Measurements from ENCODE around the gene MTNR1A.

MTNR1A gene

DNA sequence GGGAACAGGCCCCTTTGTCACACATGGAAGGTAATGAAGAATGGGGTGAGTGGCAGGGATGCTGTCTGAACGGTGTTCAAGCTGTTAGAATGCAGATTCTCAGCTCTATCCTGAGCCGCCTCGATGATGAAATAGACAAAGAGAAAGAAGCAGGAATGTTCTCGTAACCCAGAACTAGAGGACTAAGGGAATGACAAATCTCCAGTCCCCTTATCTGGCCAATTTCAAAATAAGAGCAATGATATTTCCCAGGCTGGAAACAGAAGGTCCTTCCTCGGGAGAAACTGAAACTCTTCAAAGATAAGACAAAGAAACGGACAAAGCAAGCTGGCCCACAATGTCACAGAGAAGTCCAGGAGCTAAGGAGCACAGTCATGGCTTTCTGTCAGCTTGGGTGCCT lies 29.5 kb upstream of the MTNR1A start:
- Mint-ChIP-seq H3K36me3 (ENCODE audit: low read depth) (no peaks in the 10 kb centered on the region), H3K9me3 (peaks cover 5% of the 10 kb centered on the region), H3K4me3 (no peak overlapping the region), H3K27ac (no peak overlapping the region), H3K27me3 (peaks cover 4% of the 10 kb centered on the region), H3K4me1 (ENCODE audit: low read depth) (no peaks in the 10 kb centered on the region)
- DNase-seq = no peak

DNA sequence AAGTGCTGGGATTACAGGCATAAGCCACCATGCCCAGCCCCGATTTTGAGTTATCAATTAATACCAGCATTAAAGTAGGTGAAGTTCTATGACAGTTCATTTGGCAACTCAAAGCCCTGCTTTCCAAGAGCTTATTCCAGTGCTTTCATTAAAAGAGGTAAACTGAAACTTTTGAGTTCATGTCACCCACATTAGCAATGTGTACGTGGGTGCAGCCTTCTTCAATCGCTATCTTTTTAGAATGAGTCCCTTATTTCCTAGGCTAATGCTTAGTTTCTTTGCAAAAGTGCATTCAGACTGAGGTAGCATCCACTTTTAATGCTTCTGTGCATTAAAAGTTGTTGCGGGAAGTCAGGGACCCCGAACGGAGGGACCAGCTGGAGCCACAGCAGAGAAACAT lies 26.1 kb upstream of the MTNR1A start:
- H3K36me3 Mint-ChIP-seq (ENCODE audit: low read depth) = no peaks in the 10 kb centered on the region
- H3K27me3 Mint-ChIP-seq = peaks cover 2% of the 10 kb centered on the region
- H3K27ac Mint-ChIP-seq = no peak overlapping the region
- peaks cover 5% of the 10 kb centered on the region for H3K9me3 Mint-ChIP-seq
- no peak for DNase-seq
- H3K4me1 Mint-ChIP-seq (ENCODE audit: low read depth) = no peaks in the 10 kb centered on the region
- H3K4me3 Mint-ChIP-seq = no peak overlapping the region

DNA sequence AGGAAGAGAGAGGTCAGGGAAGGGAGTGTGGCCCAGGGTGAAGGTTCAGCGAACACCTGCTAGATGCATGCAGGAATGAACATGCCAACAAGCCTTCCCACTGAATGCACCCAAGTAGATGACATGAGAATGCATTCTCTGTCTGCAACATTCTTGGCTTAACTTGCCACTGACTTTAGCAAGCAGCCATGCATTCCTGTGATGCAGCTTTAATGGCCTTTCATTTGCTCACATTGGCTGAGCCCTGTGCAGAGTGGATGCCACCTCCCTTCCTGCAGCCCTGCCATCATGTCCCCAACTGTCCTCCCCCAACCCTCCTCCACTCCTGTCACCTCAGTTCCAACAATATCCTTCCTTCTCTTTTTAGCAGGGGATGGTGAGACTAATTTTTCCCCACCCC lies 25.3 kb upstream of the MTNR1A start:
- no peaks in the 10 kb centered on the region for H3K36me3 Mint-ChIP-seq (ENCODE audit: low read depth)
- H3K27me3 Mint-ChIP-seq = no peaks in the 10 kb centered on the region
- no peak overlapping the region for H3K4me3 Mint-ChIP-seq
- H3K4me1 Mint-ChIP-seq (ENCODE audit: low read depth) = no peaks in the 10 kb centered on the region
- no peak for DNase-seq
- no peak overlapping the region for H3K27ac Mint-ChIP-seq
- peaks cover 5% of the 10 kb centered on the region for H3K9me3 Mint-ChIP-seq

DNA sequence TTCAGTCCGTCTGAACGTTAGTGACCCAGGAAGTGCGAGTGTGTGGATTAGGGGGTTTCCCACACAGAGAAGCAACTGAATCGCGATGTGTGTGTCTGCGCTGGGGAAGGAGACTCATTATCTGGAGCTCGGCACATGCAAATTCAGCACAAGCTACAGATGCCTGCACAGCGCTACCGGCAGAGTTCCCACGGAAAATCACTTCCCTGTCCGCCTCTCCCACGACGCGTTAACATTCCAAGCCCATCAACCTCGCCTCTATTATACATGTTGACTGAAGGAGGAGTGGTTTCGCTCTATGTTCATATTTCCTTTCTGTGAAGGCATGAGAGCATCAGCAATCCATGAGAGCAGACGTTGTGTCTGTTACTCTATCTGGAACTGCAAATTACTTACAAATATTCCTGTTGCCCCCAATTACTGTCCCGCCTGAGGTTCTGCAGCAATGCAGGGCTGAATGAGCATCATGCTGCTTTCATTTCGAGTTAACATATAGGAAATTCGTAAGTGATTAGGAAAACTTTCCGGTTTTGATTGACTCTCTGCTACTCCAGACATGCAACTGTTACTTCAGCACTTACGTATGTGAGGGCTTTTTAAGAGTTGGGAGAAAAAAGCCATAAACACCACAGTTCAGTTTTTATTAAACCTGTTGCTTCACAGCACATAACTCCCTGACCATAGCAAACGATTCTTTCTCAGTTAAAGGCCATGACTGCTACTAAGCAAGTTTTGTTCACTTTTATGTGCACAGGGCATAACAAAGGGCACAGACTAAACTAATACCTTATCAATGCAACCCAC lies 15.0 kb upstream of the MTNR1A start:
- no peak for DNase-seq
- no peaks in the 10 kb centered on the region for H3K9me3 Mint-ChIP-seq
- no peak overlapping the region for H3K27ac Mint-ChIP-seq
- H3K27me3 Mint-ChIP-seq = peaks cover 2% of the 10 kb centered on the region
- no peak overlapping the region for H3K4me3 Mint-ChIP-seq
- no peaks in the 10 kb centered on the region for H3K36me3 Mint-ChIP-seq (ENCODE audit: low read depth)
- H3K4me1 Mint-ChIP-seq (ENCODE audit: low read depth) = no peaks in the 10 kb centered on the region

DNA sequence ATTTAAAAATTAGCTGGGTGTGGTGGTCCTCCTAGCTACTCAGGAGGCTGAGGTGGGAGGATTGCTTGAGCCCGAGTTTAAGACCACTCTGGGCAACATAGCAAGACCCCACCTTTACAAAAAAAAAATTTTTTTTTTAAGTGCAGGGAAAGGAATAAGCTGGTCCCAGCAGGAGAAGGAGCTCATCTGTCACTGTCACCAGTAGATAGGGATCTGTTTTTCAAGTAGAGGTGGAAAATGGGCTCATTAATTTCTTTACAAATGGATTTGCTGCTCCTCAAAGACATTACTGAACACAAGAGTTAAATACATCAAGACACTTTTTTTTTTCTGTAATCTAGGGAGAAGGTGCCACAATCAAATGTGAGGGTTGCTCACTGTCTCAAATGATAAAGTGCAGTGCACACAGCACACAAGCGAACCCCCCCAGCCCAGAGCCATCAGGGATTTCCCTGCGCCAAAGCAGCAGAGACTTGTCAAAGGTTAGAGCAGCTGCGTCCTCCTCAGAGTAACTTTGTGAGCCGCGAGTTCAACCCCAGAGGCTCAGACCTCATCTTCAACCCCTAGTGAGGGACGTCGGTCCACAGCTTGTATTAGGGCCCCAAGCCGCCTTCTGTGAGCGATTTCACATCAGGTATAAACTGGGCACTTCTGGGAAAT lies 14.3 kb upstream of the MTNR1A start:
- H3K4me3 Mint-ChIP-seq = no peak overlapping the region

DNA sequence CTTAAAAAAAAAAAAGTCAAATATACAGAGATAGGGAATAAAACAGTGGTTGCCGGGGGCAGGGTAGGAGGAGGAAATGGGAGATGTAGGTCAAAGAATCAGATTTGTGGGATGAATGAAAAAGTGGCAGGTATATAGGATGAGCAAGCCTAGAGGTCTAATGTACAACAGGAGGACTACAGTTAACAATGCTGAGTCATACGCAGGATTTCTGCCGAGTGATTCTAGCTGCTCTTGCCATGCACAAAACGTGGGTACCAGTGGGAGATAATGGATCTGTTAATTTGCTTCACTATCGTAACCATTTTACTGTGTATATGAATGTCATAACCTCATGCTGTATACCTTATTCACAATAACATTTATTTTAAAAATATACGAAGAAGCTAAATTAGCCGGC lies 10.7 kb upstream of the MTNR1A start:
- no peak overlapping the region for H3K4me3 Mint-ChIP-seq
- peaks cover 2% of the 10 kb centered on the region for H3K27me3 Mint-ChIP-seq
- H3K27ac Mint-ChIP-seq = no peak overlapping the region
- DNase-seq = no peak
- no peaks in the 10 kb centered on the region for H3K9me3 Mint-ChIP-seq
- H3K36me3 Mint-ChIP-seq (ENCODE audit: low read depth) = no peaks in the 10 kb centered on the region
- no peaks in the 10 kb centered on the region for H3K4me1 Mint-ChIP-seq (ENCODE audit: low read depth)

More for the DNA sequence above, 14.3 kb upstream of the MTNR1A start:
- H3K4me1 Mint-ChIP-seq (ENCODE audit: low read depth) = no peaks in the 10 kb centered on the region
- DNase-seq = no peak
- no peaks in the 10 kb centered on the region for H3K36me3 Mint-ChIP-seq (ENCODE audit: low read depth)
- no peaks in the 10 kb centered on the region for H3K9me3 Mint-ChIP-seq
- no peak overlapping the region for H3K27ac Mint-ChIP-seq
- H3K27me3 Mint-ChIP-seq = peaks cover 2% of the 10 kb centered on the region

DNA sequence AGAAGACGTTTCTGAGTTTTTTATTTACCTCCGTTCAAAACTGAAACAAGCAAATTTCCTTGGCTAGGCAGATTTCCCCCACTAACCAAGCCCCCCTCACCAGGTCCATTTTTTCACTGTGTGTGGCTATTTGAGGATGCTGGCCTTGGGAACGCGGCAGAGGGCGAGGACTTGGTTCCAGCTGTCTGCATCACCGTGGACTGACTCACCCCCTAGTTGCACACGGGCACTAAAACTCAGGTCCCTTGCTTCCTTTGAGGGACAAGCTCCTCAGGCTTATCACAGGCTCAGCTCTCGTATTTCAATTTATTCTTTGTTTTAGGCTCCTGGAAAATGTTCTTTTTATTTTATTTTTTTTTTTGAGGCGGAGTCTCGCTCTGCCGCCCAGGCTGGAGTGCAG lies 8.4 kb upstream of the MTNR1A start:
- Mint-ChIP-seq H3K9me3 (peaks cover 2% of the 10 kb centered on the region), H3K27ac (no peak overlapping the region), H3K4me1 (ENCODE audit: low read depth) (no peaks in the 10 kb centered on the region), H3K36me3 (ENCODE audit: low read depth) (no peaks in the 10 kb centered on the region), H3K4me3 (no peak overlapping the region), H3K27me3 (no peaks in the 10 kb centered on the region)
- no peak for DNase-seq

DNA sequence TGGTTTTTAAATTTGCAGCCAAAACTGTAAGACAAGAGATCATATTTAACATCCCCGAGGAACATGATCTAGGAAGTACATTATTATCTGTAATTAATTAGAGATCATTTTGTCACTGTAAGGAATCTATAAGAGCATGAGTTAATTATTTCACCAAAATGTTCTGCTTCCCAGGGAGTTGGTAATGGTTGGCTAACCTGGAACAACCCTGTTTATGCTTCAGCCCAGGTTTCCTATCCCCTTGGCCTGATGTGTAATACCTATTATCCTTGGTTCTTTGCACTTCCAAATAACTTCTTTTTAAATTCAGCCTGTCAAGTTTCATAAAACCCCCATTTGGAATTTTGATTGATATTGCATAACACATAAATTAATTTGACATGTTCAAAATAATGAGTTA lies 6.4 kb upstream of the MTNR1A start:
- Mint-ChIP-seq H3K27me3 (peaks cover 2% of the 10 kb centered on the region), H3K9me3 (peaks cover 2% of the 10 kb centered on the region), H3K4me3 (no peak overlapping the region), H3K4me1 (ENCODE audit: low read depth) (no peaks in the 10 kb centered on the region), H3K27ac (no peak overlapping the region), H3K36me3 (ENCODE audit: low read depth) (no peaks in the 10 kb centered on the region)
- DNase-seq = no peak

DNA sequence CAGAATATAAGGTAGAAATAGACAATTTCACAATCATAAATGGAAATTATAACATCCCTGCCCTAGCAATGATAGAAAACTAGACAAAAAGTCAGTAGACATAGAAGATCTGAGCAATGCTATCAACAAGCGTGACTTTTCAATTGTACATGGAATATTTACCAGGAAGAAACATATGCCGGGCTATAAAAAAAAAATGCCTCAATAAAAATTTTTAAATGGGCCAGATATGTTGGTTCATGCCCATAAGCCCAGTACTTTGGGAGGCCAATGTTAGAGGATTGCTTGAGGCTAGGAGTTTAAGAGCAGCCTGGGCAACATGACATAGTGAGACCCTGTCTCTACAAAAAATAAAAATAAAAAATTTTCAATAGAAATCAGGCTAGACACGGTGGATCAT lies 5.3 kb upstream of the MTNR1A start:
- Mint-ChIP-seq H3K27me3 (peaks cover 7% of the 10 kb centered on the region), H3K27ac (no peak overlapping the region), H3K9me3 (peaks cover 2% of the 10 kb centered on the region), H3K36me3 (ENCODE audit: low read depth) (no peaks in the 10 kb centered on the region), H3K4me1 (ENCODE audit: low read depth) (no peaks in the 10 kb centered on the region), H3K4me3 (no peak overlapping the region)
- DNase-seq = no peak

DNA sequence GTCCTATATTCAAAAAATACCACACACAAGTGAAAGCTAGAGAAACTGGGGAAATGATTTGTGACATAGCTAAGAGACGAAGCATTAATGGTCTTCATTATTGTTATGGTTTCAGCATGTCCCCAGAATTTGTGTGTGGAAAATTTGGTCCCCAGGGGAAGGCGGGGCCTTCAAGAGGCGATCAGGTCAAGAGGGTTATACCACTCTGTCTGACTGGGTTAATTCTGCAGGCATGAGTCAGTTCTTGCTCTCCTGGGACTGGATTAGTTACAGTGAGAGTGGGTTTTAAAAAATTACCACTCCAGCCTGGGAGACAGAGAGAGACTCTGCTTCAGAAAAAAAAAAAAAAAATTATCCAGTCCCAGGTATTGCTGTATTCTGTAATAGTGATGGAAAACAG lies 2.1 kb upstream of the MTNR1A start:
- Mint-ChIP-seq H3K4me1 (ENCODE audit: low read depth) (no peaks in the 10 kb centered on the region), H3K9me3 (peaks cover 4% of the 10 kb centered on the region), H3K4me3 (no peak overlapping the region), H3K27me3 (peaks cover 30% of the 10 kb centered on the region), H3K36me3 (ENCODE audit: low read depth) (no peaks in the 10 kb centered on the region), H3K27ac (no peak overlapping the region)
- no peak for DNase-seq

DNA sequence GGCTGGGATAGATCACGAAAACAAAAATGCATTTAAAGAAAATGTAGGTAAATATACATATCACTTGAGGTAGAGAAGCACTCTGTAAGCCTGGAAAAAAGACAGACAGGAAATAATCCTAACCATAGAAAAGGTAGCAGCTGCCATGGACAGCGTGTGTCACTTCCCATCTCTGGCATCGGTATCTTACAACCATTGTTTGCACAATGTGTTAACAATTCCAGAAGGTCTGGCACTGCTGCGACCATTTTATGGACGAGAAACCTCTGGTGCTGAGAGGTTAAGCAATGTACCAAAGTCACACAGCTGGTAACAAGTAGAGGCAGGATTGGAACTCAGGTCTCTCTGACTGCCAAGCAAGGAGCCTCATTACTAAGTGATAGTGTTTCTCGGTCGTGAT lies 1.7 kb upstream of the MTNR1A start:
- H3K4me3 Mint-ChIP-seq = no peak overlapping the region
- H3K27ac Mint-ChIP-seq = no peak overlapping the region
- no peak for DNase-seq
- H3K9me3 Mint-ChIP-seq = peaks cover 4% of the 10 kb centered on the region
- H3K27me3 Mint-ChIP-seq = peaks cover 31% of the 10 kb centered on the region
- no peaks in the 10 kb centered on the region for H3K4me1 Mint-ChIP-seq (ENCODE audit: low read depth)
- no peaks in the 10 kb centered on the region for H3K36me3 Mint-ChIP-seq (ENCODE audit: low read depth)

DNA sequence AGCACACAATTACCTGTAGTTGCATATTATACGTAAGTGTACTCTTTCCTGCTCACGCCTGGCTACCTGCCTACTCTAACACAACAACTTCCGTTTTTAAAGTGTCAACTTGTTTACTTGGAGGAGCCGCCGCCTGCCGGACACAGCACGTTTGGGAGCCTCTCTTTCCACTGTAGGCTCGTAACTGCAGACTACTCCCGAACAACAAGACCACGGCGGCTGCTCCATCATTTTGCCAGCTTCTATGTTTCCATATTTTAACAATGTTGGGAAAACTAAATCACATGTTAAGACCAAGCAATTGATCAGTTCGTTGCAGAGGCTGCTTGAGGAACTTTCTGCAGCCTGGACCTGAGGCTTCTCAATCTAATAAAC lies 841 bp downstream of the MTNR1A start:
- Mint-ChIP-seq H3K4me3 (no peak overlapping the region), H3K36me3 (ENCODE audit: low read depth) (no peaks in the 10 kb centered on the region), H3K27ac (no peak overlapping the region), H3K27me3 (peaks cover 34% of the 10 kb centered on the region), H3K4me1 (ENCODE audit: low read depth) (no peaks in the 10 kb centered on the region), H3K9me3 (peaks cover 2% of the 10 kb centered on the region)
- DNase-seq = no peak

DNA sequence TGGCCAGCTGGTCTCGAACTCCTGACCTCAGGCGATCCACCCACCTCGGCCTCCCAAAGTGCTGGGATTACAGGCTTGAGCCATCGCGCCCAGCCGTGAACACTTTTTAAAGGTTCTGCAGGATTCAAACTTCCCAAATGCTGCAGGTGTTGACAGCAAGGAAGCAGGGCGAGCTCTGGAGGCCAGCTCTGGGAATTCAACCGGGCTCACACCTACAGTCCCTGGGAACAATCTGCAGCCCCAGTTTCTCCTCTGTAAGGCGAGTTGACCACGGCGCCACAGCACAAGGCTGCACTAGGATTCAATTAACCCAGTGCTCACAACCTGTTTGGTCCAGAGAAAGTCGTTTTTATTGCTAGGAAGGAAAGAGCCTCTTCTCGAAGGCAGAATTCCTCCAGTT lies 1.6 kb downstream of the MTNR1A start:
- Mint-ChIP-seq H3K9me3 (peaks cover 2% of the 10 kb centered on the region), H3K27ac (no peak overlapping the region), H3K27me3 (peaks cover 34% of the 10 kb centered on the region), H3K36me3 (ENCODE audit: low read depth) (no peaks in the 10 kb centered on the region), H3K4me3 (no peak overlapping the region), H3K4me1 (ENCODE audit: low read depth) (no peaks in the 10 kb centered on the region)
- DNase-seq = no peak

DNA sequence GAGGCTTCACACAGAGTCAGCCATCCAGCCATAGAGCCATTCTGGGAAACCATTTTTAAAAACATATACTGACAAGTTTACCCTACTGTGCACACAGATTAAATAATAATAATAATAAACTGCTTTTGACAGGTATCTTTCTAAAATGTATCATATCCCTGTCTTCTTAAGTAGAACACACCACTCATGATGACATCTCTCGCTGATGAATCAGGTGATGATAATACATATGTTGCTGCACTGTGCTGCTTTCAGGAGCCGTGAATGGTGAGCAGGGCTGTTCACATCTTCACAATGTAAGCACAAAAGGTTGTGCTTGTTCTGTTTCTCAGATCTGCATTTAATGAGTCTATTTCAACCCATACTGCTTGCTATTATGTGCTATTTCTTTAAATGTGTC lies 3.5 kb downstream of the MTNR1A start:
- DNase-seq = no peak
- no peak overlapping the region for H3K4me3 Mint-ChIP-seq
- peaks cover 33% of the 10 kb centered on the region for H3K27me3 Mint-ChIP-seq
- H3K36me3 Mint-ChIP-seq (ENCODE audit: low read depth) = no peaks in the 10 kb centered on the region
- no peaks in the 10 kb centered on the region for H3K4me1 Mint-ChIP-seq (ENCODE audit: low read depth)
- H3K9me3 Mint-ChIP-seq = peaks cover 5% of the 10 kb centered on the region
- H3K27ac Mint-ChIP-seq = no peak overlapping the region

DNA sequence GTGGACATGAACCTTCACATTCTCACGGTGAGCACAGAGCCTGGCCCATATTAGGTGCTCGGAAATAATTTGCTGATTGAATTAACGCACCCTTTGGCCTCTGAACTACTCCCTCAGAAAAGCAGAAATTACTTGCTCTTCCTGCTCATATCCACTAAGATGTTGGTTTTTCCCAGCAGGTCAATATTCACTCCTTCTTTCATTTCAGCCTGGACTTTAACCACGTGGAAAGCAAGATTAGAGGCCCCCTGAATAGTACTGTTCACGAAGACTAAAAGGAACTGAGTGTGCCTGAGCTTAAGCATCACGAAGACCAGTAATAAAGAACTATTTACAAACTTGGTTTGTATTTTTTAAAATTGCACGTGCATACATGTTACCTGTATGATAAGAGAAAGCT lies 9.9 kb downstream of the MTNR1A start:
- Mint-ChIP-seq H3K27me3 (no peaks in the 10 kb centered on the region), H3K27ac (no peak overlapping the region), H3K9me3 (peaks cover 3% of the 10 kb centered on the region), H3K36me3 (ENCODE audit: low read depth) (no peaks in the 10 kb centered on the region), H3K4me3 (no peak overlapping the region), H3K4me1 (ENCODE audit: low read depth) (no peaks in the 10 kb centered on the region)
- DNase-seq = no peak

Measured in activated T-cell treated with anti-CD3 and anti-CD28 coated beads, Interleukin-2, amount 50 U/mL, for 24 hours (primary cell).